Activated naive CD4-positive, alpha-beta T cell treated with anti-CD3 and anti-CD28 coated beads for 36 hours (primary cell): ENCODE results near the gene PNP. TPM values are rescaled to one million over a fixed set of nuclear protein-coding genes. Genes with fewer than 3 reads are reported as not detected.
"Not testable (repeated sequence)": the region's sequence is repeated elsewhere in the genome, so short reads cannot be mapped to it uniquely, and the experiment has no call there.

Source experiments
- CTCF ChIA-PET: fragments of 350-600 bp; sonication (Branson Sonifier 250); formaldehyde crosslinking; loops from one replicate; lab custom pipeline; 2021; ENCODE audit warnings: antibody characterized with exemption; lab: Charles Lee
- DNase-seq: peaks from one replicate; pipeline ENCODE4 v3.0.0-alpha.2; 2020
- H3K27ac Mint-ChIP-seq: one replicate; pipeline ENCODE4 v1.8.0; 2021; ENCODE audit warnings: mild to moderate bottlenecking, mixed read lengths
- H3K27me3 Mint-ChIP-seq: one replicate; pipeline ENCODE4 v1.8.0; 2021; ENCODE audit warnings: low read depth, mixed read lengths
- H3K36me3 Mint-ChIP-seq: one replicate; pipeline ENCODE4 v1.8.0; 2021; ENCODE audit warnings: low read depth, mixed read lengths
- H3K4me1 Mint-ChIP-seq: one replicate; pipeline ENCODE4 v1.8.0; 2021; ENCODE audit warnings: low read depth, mixed read lengths
- H3K4me3 Mint-ChIP-seq: one replicate; pipeline ENCODE4 v1.8.0; 2021; ENCODE audit warnings: mild to moderate bottlenecking, moderate library complexity, mixed read lengths
- H3K9me3 Mint-ChIP-seq: one replicate; pipeline ENCODE4 v1.8.0; 2021; ENCODE audit warnings: mixed read lengths
- intact Hi-C: fragments of 100-400 bp; cut with micrococcal nuclease; formaldehyde crosslinking; loops from one replicate; pipeline ENCODE4 v1.15.1; 2023
- total RNA-seq, 2 experiments: library from RNA; stranded (reverse); gene quantifications; one replicate each; pipeline ENCODE4 v1.2.3, GENCODE V29; 2021

Gene PNP
- total RNA-seq, 2 experiments from 2014 or later: 187 to 191 TPM

DNA sequence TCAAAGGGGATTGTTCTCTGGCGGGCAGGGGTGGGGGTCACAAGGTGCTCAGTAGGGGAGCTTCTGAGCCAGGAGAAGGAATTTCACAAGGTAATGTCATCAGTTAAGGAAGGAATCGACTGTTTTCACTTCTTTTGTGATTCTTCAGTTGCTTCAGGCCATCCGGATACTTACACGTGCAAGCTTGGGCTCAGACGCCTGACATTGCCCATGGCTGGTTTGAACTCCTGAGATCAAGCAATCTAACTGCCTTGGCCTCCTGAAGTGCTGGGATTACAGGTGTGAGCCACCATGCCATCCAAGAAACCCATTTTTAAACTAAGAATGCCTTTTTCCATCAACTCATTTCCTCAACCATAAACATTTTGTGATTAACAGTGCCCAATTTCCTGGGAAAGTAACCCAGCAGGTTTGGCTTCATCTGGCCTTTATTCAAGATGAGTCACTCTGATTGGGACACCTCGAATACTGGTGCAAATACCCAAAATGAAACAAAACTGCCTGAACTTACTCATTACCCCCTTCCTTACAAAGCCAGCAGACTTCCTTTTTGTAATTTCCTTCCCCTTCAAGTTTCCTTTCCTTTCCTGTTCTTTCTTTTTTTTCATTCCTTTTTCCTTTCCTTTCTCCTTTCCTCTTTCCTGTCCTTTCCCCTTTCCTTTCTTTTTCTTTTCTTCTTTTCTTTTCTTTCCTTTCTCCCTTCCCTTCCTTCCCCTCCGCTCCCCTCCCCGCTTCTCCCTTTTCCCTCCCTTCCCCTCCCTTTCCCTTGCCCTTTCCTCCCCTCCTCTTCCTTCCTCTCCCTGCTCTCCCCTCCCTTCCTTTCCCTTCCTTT is 25.9 kb downstream of the PNP start:
- no peak overlapping the region for H3K4me3 Mint-ChIP-seq
- no peak overlapping the region for H3K27ac Mint-ChIP-seq
- no peaks in the 10 kb centered on the region for H3K9me3 Mint-ChIP-seq
- H3K36me3 Mint-ChIP-seq: no peaks in the 10 kb centered on the region
- CTCF ChIA-PET: interaction anchor here (0.6 to 1.7 kb wide), 5 partner anchors 26 to 196 kb away, joined by 3 to 7 read pairs (median 6); partner anchors contain the start of gene PNP
- H3K4me1 Mint-ChIP-seq: peaks cover 57% of the 10 kb centered on the region
- peak; percentile 19 for DNase-seq
- H3K27me3 Mint-ChIP-seq: no peaks in the 10 kb centered on the region
- intact Hi-C loops: loop anchor here (1.0 kb wide), 2 partner anchors 18 to 26 kb away; partner anchors contain the start of gene PNP

- no peak for DNase-seq
- Mint-ChIP-seq H3K9me3 (no peaks in the 10 kb centered on the region), H3K36me3 (no peaks in the 10 kb centered on the region), H3K27ac (no peak overlapping the region), H3K4me3 (no peak overlapping the region), H3K27me3 (no peaks in the 10 kb centered on the region), H3K4me1 (peaks cover 34% of the 10 kb centered on the region)
- intact Hi-C loops: no loop called here
- CTCF ChIA-PET: no interaction called here
These were observed 29.4 kb downstream of the PNP start for GRCh38 chr14:20498622-20499021.

GRCh38 chr14:20499108-20499507 is 29.9 kb downstream of the PNP start:
- DNase-seq: peak; percentile 45
- no peak overlapping the region for H3K4me3 Mint-ChIP-seq
- peaks cover 32% of the 10 kb centered on the region for H3K4me1 Mint-ChIP-seq
- CTCF ChIA-PET: no interaction called here
- intact Hi-C loops: no loop called here
- no peaks in the 10 kb centered on the region for H3K36me3 Mint-ChIP-seq
- no peaks in the 10 kb centered on the region for H3K27me3 Mint-ChIP-seq
- no peaks in the 10 kb centered on the region for H3K9me3 Mint-ChIP-seq
- no peak overlapping the region for H3K27ac Mint-ChIP-seq

DNA sequence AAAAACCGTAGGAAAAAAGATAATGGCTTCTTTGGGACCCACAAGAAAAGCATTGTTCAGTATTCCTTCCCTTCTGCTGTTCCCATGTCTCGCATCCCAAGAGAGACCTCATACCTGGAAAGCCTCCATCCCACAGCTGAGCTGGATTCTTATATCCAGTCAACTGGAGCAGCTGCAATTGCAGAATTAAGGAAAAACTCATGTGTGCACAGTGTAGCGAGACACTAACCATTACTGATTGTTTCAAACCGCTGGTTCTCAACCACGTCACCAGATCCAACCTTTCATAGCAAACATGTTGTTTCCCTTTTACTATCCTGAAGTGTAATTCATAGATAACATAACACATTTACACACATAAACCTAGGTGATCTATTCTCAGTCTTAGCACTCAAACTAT is 30.7 kb downstream of the PNP start:
- no peaks in the 10 kb centered on the region for H3K27me3 Mint-ChIP-seq
- intact Hi-C loops: no loop called here
- H3K36me3 Mint-ChIP-seq: no peaks in the 10 kb centered on the region
- DNase-seq: no peak
- no peaks in the 10 kb centered on the region for H3K9me3 Mint-ChIP-seq
- peaks cover 27% of the 10 kb centered on the region for H3K4me1 Mint-ChIP-seq
- no peak overlapping the region for H3K27ac Mint-ChIP-seq
- H3K4me3 Mint-ChIP-seq: no peak overlapping the region
- CTCF ChIA-PET: no interaction called here

DNA sequence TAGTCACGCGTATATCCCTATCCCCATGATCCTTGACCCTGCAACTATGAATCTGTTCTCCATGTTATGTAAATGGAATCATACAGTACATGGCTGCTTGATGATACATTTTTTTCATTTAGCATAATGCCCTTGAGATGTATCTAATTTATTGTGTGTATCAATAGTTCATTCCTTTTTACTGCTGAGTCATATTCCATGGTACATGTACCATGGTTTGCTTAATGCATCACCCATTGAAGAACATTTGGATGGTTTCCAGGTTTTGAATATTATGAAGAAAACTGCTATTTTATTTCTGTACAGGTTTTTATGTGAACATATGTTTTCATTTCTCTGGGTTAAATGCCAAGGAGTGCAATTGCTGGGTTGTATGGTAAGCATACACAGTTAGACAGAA is 32.1 kb downstream of the PNP start:
- DNase-seq: no peak
- peaks cover 12% of the 10 kb centered on the region for H3K4me1 Mint-ChIP-seq
- H3K9me3 Mint-ChIP-seq: no peaks in the 10 kb centered on the region
- H3K4me3 Mint-ChIP-seq: no peak overlapping the region
- CTCF ChIA-PET: no interaction called here
- intact Hi-C loops: no loop called here
- no peaks in the 10 kb centered on the region for H3K36me3 Mint-ChIP-seq
- H3K27me3 Mint-ChIP-seq: no peaks in the 10 kb centered on the region
- H3K27ac Mint-ChIP-seq: no peak overlapping the region

DNA sequence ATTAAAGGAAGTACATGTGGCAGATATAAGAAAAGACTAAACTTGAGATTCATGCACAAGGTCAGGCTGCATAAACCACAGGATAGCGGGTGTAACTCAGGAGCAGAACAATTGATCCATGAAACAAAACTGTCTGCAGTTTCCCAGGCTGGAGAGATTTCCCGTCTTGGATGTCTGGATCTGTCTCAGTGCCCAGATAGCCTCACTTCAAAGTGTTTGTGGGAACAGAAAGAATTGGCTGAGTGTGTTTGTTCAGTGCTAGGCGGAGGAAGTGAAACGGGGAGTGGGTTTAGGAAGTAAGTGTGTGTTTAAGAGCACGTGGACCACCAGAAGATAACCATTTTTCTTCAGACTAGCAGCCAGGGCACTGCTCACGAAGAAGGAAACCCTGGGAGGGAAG is 34.7 kb downstream of the PNP start:
- Mint-ChIP-seq H3K27me3 (no peaks in the 10 kb centered on the region), H3K4me1 (peaks cover 6% of the 10 kb centered on the region), H3K36me3 (no peaks in the 10 kb centered on the region), H3K4me3 (no peak overlapping the region), H3K9me3 (no peaks in the 10 kb centered on the region), H3K27ac (no peak overlapping the region)
- no peak for DNase-seq
- CTCF ChIA-PET: no interaction called here
- intact Hi-C loops: no loop called here

DNA sequence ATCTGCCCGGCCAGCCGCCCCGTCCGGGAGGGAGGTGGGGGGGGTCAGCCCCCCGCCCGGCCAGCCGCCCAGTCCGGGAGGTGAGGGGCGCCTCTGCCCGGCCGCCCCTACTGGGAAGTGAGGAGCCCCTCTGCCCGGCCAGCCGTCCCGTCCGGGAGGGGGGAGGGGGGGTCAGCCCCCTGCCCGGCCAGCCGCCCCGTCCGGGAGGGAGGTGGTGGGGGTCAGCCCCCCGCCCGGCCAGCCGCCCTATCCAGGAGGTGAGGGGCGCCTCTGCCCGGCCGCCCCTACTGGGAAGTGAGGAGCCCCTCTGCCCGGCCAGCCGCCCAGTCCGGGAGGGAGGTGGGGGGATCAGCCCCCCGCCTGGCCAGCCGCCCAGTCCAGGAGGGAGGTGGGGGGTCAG is 37.1 kb downstream of the PNP start:
- CTCF ChIA-PET, intact Hi-C loops, H3K4me1 Mint-ChIP-seq, H3K27ac Mint-ChIP-seq, H3K36me3 Mint-ChIP-seq, DNase-seq, H3K4me3 Mint-ChIP-seq, H3K9me3 Mint-ChIP-seq, H3K27me3 Mint-ChIP-seq: not testable (repeated sequence)

- DNase-seq, H3K36me3 Mint-ChIP-seq, CTCF ChIA-PET, H3K4me3 Mint-ChIP-seq, H3K4me1 Mint-ChIP-seq, H3K27ac Mint-ChIP-seq, H3K9me3 Mint-ChIP-seq, H3K27me3 Mint-ChIP-seq, intact Hi-C loops: not testable (repeated sequence)
These were observed 37.5 kb downstream of the PNP start for GRCh38 chr14:20506752-20507151.

DNA sequence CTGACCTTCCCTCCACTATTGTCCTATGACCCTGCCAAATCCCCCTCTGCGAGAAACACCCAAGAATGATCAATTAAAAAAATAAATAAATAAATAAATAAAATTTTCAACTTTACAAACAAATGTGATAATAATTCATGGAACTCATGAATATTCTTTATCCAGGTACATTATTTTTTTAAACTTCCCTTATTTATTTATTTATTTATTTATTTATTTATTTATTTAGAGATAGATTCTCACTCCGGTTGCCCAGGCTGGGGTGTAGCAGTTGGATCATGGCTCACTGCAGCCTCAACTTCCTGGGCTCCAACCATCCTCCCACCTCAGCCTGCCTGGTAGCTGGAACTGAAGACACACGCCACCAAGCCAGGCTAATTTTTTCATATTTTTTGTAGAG is 38.3 kb downstream of the PNP start:
- H3K27me3 Mint-ChIP-seq, H3K27ac Mint-ChIP-seq, intact Hi-C loops, H3K36me3 Mint-ChIP-seq, H3K9me3 Mint-ChIP-seq, DNase-seq, H3K4me1 Mint-ChIP-seq, CTCF ChIA-PET, H3K4me3 Mint-ChIP-seq: not testable (repeated sequence)

DNA sequence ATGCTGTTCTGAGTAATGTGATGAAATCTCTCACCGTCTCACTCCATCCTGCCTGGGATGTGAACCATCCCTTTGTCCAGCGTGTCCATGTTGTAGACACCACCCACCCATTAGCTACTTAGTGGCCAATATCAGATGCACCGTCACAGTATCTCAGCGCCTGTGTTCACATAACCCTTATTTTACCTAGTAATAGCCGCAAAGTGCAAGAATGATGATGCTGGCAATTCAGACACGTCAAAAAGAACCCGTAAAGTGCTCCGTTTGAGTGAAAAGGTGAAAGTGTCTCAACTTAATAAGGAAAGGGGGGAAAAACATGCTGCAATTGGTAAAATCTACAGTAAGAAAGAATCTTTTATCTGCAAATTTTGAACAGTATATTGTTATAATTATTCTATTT is 39.2 kb downstream of the PNP start:
- CTCF ChIA-PET: interaction anchor here (0.6 to 1.5 kb wide), 2 partner anchors 22 to 181 kb away, joined by 3 read pairs; no protein-coding TSS in a partner anchor
- H3K36me3 Mint-ChIP-seq: no peaks in the 10 kb centered on the region
- no peak overlapping the region for H3K27ac Mint-ChIP-seq
- H3K27me3 Mint-ChIP-seq: no peaks in the 10 kb centered on the region
- peaks cover 2% of the 10 kb centered on the region for H3K4me1 Mint-ChIP-seq
- no peak for DNase-seq
- intact Hi-C loops: no loop called here
- H3K4me3 Mint-ChIP-seq: no peak overlapping the region
- H3K9me3 Mint-ChIP-seq: no peaks in the 10 kb centered on the region

DNA sequence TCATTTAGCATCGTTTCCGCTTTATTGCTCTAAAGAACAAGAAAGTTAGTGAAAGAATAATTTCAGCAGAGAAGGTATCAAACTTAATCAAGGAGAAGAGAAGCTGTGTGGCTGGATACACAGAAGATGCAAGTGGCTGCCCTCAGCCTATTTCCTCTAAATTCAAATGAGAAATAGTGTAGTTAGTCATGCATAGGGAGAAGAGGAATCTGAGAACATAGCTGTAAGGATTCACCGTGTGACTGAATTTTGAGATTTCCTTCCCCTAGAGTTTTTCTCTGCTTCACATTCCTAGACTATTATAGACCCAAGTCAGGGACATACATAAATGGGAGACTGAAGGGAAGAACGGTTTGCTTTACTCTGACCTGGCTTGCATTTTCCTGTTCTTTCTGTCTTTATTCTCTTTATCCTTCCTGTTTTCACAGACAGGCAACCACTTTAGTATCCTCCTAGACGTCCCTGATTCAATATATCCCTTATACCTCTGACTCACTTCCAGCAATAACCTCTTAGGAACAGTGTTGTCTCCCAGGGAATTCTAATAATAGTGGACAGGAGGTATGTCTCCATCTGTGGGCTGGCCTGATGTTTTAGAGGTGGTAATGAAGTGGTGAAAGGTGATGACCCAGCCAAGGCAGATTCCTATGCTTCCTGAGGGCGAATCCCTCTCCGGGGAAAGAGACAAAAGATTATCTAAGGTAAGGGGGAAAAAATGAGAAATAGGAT is 43.1 kb downstream of the PNP start:
- H3K36me3 Mint-ChIP-seq: no peaks in the 10 kb centered on the region
- intact Hi-C loops: no loop called here
- CTCF ChIA-PET: interaction anchor here (0.6 kb wide), 1 partner anchor 21 kb away, joined by 3 read pairs; no protein-coding TSS in a partner anchor
- no peak for DNase-seq
- no peak overlapping the region for H3K4me3 Mint-ChIP-seq
- H3K27me3 Mint-ChIP-seq: no peaks in the 10 kb centered on the region
- H3K9me3 Mint-ChIP-seq: no peaks in the 10 kb centered on the region
- no peak overlapping the region for H3K27ac Mint-ChIP-seq
- no peaks in the 10 kb centered on the region for H3K4me1 Mint-ChIP-seq

GRCh38 chr14:20515846-20516245 is 46.6 kb downstream of the PNP start:
- Mint-ChIP-seq H3K36me3 (no peaks in the 10 kb centered on the region), H3K9me3 (no peaks in the 10 kb centered on the region), H3K27ac (no peak overlapping the region), H3K4me1 (no peaks in the 10 kb centered on the region), H3K4me3 (no peak overlapping the region), H3K27me3 (no peaks in the 10 kb centered on the region)
- DNase-seq: no peak
- CTCF ChIA-PET: interaction anchor here (0.6 kb wide), 1 partner anchor 132 kb away, joined by 3 read pairs; no protein-coding TSS in a partner anchor
- intact Hi-C loops: loop anchor here (5.0 kb wide), 1 partner anchor 41 kb away; no protein-coding TSS in a partner anchor
